Stimulated activated CD8-positive, alpha-beta memory T cell treated with anti-CD3 and anti-CD28 coated beads, Interleukin-12 subunit alpha, Interleukin-12 subunit beta, amount 100 ng/mL, for 24 hours (primary cell): Measurements from ENCODE around the gene SLC43A1.
"Not testable (repeated sequence)": the region's sequence is repeated elsewhere in the genome, so short reads cannot be mapped to it uniquely, and the experiment has no call there.

Experiments used
- DNase-seq: peaks from one replicate; pipeline ENCODE4 v3.0.0-alpha.2; 2020; ENCODE audit errors: extremely low read depth

The SLC43A1 gene

DNA sequence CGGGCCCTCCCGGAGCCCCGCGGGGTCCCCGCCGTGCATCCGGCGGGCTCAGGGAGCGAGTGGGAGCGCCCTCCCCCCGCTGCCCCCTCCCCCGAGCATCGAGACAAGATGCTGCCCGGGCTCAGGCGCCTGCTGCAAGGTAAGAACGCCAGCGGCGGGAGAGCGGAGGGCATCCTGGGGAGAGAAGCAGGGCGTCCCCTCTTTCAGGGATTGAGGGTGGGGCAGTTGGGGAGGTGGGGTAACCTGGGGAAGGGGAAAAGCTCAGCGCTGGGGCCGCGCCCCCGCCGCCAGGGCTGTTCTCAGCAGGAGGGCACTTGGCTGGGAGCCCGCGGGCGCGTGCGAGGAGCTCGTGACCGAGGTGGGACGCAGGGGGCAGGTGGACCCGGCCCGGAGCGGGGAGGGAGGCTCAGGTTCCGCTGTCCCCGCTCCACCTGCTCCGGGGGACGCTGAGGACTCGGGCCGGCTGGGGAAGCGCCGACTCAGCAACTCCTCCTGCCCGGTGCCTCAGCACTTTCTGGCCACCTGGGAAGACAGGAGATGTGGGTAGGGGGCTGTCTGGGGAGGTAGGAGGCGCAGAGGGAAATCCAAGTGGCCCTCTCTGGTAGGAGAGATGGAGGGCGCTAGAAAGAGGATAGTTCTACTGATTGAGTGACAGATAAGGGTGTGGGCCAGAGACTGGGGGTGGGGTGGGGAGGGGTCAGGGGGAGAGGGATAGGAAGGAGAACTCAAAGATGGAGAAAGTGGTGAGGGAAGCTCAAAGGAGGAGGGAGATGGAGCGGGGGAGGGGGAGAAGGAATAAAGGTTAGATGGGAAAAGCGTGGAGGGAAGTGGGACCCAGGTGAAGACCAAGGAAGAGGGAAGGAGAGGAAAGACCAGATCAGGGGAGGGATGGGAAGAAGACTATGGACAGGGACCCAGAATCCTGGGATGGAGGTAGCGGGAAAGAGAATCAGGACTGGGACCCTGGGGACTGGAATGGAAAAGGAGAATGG is 54.4 kb downstream of the SLC43A1 start:
- no peak for DNase-seq

DNA sequence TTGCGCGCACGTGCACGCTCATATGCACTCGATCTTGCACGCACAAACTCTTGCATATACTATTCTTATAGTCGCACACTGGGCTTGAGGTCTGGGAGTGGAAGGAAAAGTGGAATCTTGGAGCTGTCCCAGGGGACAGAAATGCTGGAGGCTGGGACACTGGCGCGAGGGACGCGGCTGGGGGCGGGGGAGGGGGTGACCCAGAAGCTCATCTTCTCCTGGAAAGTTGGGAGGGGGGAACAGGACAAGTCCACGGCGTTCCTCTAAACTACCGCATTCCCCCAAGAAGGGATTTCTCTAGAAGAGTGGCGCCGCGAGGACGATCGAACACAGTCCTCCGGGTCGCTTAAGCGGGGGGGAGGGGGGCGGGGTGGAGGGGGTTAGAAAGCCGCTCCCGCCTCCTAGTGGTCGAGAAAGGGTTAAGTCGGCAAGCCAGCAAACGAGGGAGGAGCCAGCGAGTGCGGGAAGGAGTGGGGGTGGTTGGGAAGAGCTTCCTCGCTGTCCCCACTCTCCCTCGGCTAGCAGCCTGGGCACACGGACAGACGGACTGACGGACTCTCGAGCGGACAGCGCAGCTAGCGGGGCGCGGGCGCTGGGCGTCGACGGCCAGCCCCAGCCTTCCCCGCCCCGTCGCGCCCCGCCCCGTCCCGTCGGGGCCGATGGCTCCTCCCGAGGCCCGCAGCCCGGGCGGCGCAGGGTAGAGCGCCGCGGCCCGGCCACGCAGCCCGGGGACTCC is 55.3 kb downstream of the SLC43A1 start, which contains the start of gene RTN4RL2:
Gene RTN4RL2 (plus strand): TSS at position 507 of the 736 bp plus-strand sequence. CDS start 338 bp downstream, outside the sequence.
- DNase-seq = no peak

DNA sequence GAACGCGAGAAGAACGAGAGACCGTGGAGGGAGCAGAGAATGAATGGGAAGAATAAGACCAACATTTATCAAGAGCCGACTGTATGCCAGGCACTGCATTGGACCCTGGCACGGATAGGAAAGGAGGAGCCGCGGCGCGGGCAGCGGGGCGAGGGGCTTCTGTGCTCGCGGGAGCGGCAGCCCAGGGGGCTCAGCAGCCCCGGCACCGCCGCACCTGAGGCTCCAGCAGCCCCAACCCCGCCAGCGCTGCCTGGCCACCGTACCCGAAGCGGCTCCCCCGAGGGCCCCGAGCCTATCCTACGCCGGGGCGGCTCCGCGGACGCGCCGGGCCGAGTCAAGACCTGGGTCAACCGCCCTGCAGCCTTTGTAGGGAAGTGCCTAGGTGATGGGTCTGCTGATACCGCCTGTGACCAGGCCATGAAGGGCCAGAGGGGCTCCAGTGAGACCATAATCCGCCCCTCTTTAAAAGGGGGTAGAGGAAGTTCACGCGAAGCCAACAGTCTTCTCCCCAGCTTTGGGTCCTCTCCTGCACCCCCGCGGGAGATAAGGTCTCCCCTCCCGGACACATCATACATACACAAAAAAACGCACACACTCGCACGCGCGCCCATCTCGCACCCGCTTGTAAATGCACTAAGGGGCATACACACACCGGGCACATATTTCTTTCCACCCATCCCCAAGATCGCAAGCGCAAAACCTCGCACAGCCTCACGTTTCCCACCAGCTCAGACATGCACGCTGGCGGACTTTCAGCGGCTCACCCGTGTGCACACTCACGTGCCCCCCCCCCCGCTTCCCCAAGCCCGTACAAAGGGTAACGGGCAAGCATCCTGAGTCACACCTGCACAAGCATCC is 56.1 kb downstream of the SLC43A1 start:
- DNase-seq = no peak

DNA sequence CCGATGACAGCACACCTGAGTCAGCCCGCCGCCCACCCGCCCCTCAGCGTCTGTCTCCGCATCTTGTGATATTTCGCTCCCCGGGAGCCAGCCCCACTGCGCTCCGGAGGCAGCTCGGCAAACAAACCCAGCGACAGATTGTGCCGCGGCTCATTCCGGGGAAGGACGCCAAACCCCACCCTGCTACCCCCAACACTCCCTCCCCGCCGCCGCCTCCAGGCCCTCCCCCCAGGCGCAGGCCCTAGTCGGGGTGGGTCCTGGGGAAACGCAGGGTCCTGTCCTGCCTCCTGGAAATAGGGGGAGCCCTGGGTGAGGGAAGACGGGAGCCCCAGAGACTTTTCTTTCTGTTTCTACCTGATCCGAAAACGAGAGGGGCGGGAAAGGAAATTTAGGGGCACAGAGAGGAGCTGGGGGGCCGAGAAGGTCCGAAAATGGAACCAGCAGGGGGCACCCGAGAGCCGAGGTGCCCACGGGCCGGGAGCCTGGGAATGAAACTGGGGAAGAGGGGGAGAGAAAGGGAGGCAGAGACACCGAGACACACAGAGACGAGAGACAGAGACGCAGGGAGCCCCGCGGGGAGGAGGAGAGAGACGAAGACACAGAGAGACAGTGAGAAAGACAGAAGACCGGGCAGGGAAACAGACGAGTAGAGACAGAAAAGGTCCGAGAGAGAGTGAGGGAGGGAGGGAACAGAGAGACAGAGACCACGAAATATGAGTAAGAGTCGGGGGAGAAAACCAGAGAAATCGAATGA is 56.9 kb downstream of the SLC43A1 start:
- no peak for DNase-seq

DNA sequence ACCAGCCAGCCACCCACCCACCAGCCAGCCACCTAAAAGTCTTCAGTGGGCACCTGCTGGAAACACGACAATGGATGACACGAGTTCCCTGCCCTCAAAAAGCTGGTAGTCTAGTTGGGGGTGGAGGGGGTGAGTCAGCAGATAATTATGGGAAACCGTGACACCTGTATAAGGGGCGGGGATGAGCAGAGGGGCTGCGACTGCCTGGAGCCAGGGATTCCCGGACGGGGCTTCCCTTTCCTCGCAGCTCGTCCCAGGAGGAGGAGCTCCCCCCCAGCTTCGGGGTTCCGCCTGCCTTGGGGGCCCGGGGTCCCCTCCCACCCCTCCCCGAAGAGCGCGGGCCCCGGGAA is 57.5 kb downstream of the SLC43A1 start:
- no peak for DNase-seq

DNA sequence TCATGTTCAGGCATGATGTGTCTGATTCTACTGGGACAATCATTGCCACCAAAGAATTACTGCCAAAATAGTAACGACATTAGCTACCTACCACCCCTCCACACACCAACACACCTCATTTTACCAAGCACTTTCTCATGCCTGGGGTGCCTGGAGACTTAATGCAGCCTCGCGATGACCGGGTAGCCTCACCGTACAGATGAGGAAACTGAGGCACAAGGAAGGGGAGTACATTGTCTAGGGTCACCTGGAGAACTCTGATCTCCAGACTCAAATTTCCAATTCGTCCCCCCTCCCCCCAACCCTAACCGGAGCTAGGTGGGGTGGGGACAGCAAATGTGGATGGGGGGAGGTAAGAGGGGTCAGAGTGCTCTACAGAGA is 57.9 kb downstream of the SLC43A1 start:
- no peak for DNase-seq

DNA sequence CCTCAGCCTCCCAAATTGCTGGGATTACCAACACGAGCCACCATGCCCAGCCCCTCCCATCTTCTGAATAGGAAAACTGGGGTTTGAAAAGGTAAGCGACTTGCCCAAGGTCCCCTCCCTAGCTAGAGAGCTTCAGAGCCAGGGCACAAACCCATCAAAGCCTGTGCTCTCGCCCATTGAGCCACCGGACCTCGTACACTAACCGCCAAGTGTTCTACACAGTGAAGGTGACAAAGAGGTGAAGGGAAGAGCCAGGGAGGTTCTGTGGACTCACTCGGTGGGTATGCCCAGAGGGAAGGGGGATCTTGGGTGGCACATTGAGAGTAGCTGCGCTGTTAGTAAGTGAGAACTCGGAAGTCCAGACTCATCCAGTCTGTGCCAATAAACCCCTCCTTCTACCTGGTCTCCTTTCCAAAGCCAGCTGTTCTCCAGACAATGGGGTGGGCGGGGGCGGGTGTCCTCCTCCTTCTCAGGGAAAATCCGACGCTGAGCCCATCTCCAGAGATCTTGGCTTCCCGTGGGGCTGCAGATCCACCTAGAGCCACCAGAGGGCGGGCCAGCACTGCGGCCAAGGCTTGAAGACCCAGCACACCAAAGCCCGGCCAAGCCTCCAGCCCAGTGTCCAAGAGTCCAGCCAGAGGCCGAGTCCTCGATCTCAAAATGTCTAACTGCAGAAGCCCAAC is 58.4 kb downstream of the SLC43A1 start:
- no peak for DNase-seq

DNA sequence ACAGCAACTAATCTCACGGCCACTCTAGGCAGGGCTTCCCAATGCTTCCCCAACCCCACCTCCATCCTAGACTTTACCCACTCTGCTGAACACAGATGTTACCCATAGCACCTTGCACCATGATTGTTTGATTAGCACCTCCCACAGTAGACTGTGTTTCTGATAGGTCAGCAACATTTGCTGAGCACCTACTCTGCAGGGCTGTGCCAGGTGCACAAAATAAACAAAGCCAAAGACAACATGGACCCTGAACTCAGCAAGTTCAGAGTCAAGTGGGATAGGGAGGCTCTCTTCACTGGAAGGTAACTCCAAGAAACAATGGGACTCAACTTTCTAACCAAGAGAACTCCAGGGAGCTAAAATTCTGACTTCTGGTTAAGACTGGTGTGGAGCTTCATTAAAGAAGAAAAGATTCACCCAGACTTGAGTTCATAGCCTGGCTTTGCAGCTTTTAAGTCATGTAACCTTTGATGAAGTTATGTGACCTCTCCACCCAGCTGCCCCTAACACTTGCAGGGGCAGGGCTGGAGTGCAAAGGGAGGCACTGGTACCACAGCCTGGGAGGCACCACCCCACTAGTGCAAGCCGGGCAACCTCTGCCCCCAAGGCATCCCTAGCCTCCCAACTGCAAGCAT is 61.8 kb downstream of the SLC43A1 start:
- no peak for DNase-seq

DNA sequence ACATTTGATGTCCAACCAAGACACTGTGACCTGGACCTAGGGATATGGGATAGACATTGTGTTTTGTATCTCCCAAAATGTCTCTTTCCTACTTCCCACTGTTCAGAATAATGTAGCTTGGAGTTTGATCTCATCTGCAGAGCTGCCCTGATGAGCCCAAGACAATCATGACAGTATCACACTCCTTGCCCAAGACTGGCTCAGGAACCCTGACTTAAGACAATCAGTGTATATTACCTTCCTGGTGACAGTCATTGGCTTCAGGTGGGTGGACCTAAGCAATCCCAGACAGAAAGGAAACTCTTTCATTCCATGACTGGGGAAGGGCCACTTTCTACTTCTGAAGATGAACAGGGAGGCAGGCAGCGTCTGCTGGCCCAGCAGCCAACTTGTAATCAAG is 69.4 kb downstream of the SLC43A1 start:
- no peak for DNase-seq

DNA sequence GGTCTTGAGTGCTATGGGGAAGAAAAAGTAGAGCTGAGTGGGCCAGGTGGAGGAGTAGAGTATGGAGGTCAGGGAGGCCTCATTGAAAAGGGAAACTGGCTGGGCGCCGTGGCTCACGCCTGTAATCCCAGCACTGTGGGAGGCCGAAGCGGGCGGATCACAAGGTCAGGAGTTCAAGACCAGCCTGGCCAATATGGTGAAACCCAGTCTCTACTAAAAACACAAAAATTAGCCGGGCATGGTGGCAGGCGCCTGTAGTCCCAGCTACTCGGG is 70.4 kb downstream of the SLC43A1 start:
- DNase-seq = not testable (repeated sequence)

DNA sequence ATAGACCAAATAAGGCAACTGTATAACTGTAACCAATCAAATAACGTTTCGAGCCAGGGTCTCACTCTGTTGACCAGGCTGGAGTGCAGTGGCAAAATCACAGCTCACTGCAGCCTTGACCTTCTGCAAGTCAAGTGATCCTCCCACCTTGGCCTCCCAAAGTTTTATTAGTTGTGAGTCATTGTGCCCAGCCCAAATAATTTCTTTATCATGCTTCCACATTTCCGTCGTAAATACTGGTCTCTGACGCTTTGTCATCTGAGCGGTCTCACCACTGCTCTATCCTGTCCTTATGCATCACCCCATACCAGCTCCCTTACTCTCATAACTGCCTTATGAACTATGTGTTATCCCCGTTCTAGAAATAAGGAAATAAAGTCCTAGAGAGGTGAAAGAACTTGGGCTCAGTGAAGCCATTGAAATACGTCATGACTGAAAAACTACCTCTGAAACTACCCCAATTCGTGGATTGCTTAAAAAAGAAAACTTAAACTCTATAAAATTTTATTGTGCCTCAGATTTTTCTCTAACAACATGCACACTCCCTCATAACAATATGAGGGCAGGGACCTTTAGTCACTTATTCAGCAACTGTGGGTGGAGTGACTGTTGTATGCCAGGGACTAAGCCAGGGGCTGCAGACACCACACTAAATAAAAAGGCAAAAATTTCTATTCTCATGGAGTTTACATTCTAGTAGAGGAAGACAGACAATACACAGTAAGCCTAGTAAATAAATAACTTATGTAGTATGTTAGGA is 71.0 kb downstream of the SLC43A1 start:
- DNase-seq = no peak

DNA sequence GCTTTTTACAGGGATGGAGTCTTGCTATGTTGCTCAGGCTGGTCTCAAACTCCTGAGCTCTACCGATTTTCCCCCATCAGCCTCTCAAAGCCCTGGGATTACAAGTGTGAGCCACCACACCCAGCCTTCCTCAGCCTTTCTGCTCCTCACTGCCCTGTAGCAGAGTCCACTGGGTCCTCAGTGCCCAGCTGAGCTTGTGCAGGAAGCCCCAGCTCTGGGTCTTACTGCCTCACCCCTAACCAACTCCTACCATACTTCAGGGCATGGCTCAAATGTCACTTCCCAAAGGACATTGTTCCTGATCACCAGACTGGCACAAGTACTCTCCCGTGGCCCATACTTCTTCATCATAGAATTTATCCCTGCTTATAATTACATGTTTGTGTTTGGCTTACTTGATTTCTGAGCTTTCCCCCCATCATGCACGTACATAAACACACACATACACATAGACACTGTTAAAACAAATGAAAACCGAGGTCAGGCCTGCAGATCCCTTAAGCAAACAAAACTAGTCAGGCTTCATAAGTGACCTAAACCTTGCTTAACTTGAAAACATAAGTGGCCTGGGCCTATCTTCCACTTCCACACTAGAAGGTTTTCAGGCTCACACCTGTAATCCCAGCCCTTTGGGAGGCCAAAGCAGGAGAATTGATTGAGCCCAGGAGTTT is 74.6 kb downstream of the SLC43A1 start:
- no peak for DNase-seq

DNA sequence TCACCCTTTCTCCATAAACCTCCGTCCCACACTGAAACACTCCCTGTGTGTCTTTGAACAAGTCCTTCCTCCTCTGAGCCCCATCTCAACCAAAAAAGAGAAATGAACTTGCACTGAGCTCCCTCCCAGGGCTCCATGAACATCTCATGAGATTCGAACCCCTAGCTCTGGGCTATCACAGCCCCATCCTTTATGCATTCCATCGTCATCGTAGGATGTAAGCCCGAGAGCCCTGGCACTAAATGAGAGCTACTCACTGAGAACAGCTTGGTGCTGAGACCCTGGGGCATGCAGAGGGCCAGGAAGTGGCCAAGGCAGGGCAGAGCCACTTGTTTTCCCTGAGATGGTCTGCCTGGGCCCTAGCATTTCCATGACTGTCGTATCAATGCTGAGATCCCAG is 75.7 kb downstream of the SLC43A1 start:
- DNase-seq = no peak

DNA sequence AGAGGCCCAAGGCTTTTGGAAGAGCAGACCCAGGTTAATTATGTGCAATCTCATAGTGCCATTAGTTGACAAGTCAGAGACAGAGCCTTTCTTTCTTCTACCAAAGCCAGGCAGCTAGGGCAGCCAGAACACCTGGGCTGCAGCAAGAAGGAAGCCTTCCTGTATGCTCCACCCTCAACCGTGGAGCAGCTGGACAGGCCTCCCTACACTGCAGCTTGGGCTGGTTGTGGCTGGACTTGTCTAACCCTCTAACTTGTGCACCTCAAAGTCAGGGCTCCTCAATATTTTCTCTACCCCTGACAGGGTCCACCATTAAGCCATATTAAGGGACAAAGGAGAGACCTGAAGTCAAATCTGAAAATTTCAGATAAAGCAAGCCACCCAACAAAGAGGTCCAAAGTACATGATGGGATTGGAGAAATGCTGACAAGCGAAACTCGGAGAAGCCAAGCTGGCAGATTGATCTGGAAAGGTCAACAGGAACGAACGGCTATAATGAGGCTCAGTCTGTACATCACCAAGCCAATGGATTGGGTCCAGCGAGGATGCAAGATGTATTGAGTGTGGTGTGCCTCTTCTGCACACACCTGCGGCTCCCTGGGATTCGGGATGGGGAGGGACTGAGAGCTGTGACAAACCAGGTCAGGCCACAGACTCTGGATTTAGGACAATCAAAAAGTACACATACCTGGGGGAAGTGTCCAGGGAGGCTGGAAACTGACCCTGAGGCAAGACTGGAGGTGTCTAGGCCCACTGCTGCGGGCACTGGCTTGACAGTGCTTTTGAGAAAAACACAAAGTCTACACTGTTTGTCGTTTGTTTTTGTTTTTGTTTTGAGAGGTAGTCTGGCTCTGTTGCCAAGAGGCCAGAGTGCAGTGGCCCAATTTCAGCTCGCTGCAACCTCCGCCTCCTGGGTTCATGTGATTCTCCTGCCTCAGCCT is 76.9 kb downstream of the SLC43A1 start:
- no peak for DNase-seq

DNA sequence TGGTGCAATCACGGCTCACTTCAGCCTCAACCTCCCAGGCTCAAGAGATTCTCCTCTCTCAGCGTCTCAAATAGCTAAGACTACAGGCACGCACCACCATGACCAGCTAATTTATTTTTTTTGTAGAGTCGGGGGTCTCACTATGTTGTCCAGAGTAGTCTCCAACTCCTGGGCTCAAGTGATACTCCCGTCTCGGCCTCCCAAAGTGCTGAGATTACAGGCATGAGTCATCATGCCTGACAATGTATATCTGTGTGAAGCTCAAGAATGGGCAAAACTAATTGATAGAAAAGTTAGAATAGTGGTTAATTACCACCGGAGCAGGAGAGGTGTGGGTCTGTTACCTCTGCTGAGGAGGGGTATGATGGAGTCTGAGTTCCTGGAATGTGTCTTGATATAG is 79.5 kb downstream of the SLC43A1 start:
- no peak for DNase-seq

DNA sequence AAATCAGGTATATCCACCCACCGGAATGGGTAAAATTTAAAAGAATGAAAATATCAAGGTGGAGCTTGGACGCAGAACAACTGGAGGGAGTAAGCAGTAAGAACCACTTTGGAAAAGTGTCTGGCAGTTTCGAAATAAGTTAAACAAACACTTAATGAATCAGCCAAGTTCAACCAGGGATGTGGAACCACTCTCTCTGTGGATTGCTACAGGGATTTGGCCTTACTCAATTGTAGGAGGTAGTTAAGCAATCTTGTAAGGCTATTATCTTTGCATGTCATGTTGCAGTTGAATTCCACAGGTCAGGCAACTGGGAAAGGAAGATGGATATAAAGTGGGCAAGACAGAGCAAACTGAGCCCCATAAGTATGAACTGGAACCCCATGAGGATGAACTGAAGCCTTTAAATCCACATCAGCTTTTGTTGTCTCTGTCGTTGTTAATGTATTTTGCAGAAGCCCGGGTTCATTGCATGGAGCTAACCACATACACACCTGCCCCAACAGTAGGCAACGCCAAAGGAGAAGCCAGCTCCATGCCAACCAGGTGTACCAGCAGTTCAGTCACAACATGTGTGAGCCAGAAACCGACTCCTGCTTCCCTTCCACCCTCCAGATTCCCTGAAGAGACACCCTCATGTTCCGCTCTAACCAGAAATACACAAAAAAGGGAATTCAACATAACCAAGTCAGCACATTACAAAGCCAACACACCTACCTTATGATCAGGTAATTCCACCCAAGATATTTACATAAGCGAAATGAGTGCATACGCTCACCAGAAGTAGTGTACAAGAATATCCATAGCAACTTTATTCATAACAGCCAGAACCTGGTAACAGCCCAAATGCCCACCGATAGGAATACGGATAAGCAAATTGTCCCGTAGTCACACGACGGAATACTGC is 80.6 kb downstream of the SLC43A1 start:
- DNase-seq = no peak
